Stomach (tissue), 4 donors: ENCODE results near the gene GAGE10.

Experiments used
- CTCF ChIP-seq, 7 experiments: fragments of 450-650 bp in 4 of 7; fragments of 200-600 bp in 3 of 7; sonication (generic) in 3 of 7; IDR thresholded peaks; one replicate each; pipeline ENCODE4 v1.5.1; 2016 to 2019; ENCODE audit warnings: antibody characterized with exemption in 7 of 7, control low read depth in 2 of 7, mild to moderate bottlenecking in 1 of 7
- EP300 ChIP-seq: sonication (generic); formaldehyde crosslinking; IDR thresholded peaks from one replicate; pipeline ENCODE4 v1.6.1; 2017; ENCODE audit warnings: antibody characterized with exemption
- POLR2A ChIP-seq, 4 donors: fragments of 450-650 bp; IDR thresholded peaks; one replicate each; pipeline ENCODE4 v1.6.1; 2016; ENCODE audit warnings: antibody characterized with exemption in 4 of 4, control low read depth in 2 of 4, mild to moderate bottlenecking in 1 of 4, moderate library complexity in 1 of 4
- POLR2AphosphoS5 ChIP-seq, 3 donors: sonication (generic); formaldehyde crosslinking; IDR thresholded peaks; one replicate each; pipeline ENCODE4 v1.6.1; 2016; ENCODE audit warnings: antibody characterized with exemption in 3 of 3

- TF ChIP-seq CTCF (IDR thresholded peaks at IDR 0.05) (no peak), POLR2AphosphoS5 (IDR thresholded peaks at IDR 0.05) (no peak), POLR2A (IDR thresholded peaks at IDR 0.05) (no peak), EP300 (no peak)
These were observed 27.2 kb upstream of the GAGE10 start for GRCh38 chrX:49276207-49276606.
